Smooth muscle cell (in vitro differentiated cells): ENCODE data around the gene COMMD7. TPM values are rescaled to one million over a fixed set of nuclear protein-coding genes. Genes with fewer than 3 reads are reported as not detected.

Experiments
- DNase-seq: peaks from one replicate; lab custom pipeline; 2025; ENCODE audit not compliant: unreplicated experiment; lab: John Stamatoyannopoulos, UW
- H2AFZ ChIP-seq: fragments of 200-600 bp; sonication (generic); 2 replicates; pipeline ENCODE4 v1.6.0; 2016; ENCODE audit warnings: antibody characterized with exemption, low read depth, mild to moderate bottlenecking
- H3F3A ChIP-seq: fragments of 200-600 bp; sonication (generic); 2 replicates; pipeline ENCODE4 v1.6.0; 2017; ENCODE audit warnings: antibody characterized with exemption, low read depth
- H3K27ac ChIP-seq: fragments of 200-600 bp; sonication (generic); 2 replicates; pipeline ENCODE4 v1.5.1; 2016; ENCODE audit warnings: low read depth, mild to moderate bottlenecking
- H3K27me3 ChIP-seq: fragments of 200-600 bp; sonication (generic); 2 replicates; pipeline ENCODE4 v1.6.1; 2016; ENCODE audit warnings: low read depth, mild to moderate bottlenecking
- H3K36me3 ChIP-seq: fragments of 200-600 bp; sonication (generic); 2 replicates; pipeline ENCODE4 v1.5.1; 2016; ENCODE audit warnings: low read depth
- H3K4me1 ChIP-seq: fragments of 200-600 bp; sonication (generic); 2 replicates; pipeline ENCODE4 v1.5.1; 2016; ENCODE audit warnings: low read depth
- H3K4me2 ChIP-seq: fragments of 200-600 bp; sonication (generic); 2 replicates; pipeline ENCODE4 v1.6.0; 2016; ENCODE audit warnings: mild to moderate bottlenecking
- H3K4me3 ChIP-seq: fragments of 200-600 bp; sonication (generic); 2 replicates; pipeline ENCODE4 v1.5.1; 2016; ENCODE audit warnings: mild to moderate bottlenecking
- H3K79me2 ChIP-seq: fragments of 200-600 bp; sonication (generic); 2 replicates; pipeline ENCODE4 v1.6.0; 2016; ENCODE audit warnings: low read depth, mild to moderate bottlenecking
- H3K9ac ChIP-seq: fragments of 200-600 bp; sonication (generic); 2 replicates; pipeline ENCODE4 v1.6.0; 2016; ENCODE audit warnings: low read depth
- H3K9me3 ChIP-seq: fragments of 200-600 bp; sonication (generic); replicated peaks from 2 replicates; pipeline ENCODE4 v1.5.1; 2016; ENCODE audit warnings: low read depth
- H4K20me1 ChIP-seq: fragments of 200-600 bp; sonication (generic); 2 replicates; pipeline ENCODE4 v1.6.0; 2016; ENCODE audit warnings: low read depth
- CTCF ChIP-seq: fragments of 200-600 bp; sonication (generic); IDR thresholded peaks from 2 replicates; pipeline ENCODE4 v1.5.1; 2017; ENCODE audit warnings: borderline replicate concordance, mild to moderate bottlenecking, antibody characterized with exemption; ENCODE audit not compliant: insufficient read depth, poor library complexity, severe bottlenecking
- WGBS: methylation state at CpG from one replicate; pipeline ENCODE4 v1.1.7; 2016; ENCODE audit warnings: low lambda C conversion rate; 5-methylcytosine and 5-hydroxymethylcytosine counted together
- polyA plus RNA-seq: library from polyadenylated mRNA; unstranded; fragments of >200 nt; fragmentation: Nextera tagmentation; extraction: Ambion mirVana; gene quantifications from 2 replicates; pipeline ENCODE4 v1.2.1, GENCODE V29; 2016
- total RNA-seq: library from RNA; depleted of rRNA; stranded (reverse); fragments of >200 nt; gene quantifications from 2 replicates; pipeline ENCODE4 v1.2.3, GENCODE V29; 2014

COMMD7 gene
- total and polyA plus RNA-seq, 2 experiments from 2014 or later = 29.2 to 57.6 TPM

DNA sequence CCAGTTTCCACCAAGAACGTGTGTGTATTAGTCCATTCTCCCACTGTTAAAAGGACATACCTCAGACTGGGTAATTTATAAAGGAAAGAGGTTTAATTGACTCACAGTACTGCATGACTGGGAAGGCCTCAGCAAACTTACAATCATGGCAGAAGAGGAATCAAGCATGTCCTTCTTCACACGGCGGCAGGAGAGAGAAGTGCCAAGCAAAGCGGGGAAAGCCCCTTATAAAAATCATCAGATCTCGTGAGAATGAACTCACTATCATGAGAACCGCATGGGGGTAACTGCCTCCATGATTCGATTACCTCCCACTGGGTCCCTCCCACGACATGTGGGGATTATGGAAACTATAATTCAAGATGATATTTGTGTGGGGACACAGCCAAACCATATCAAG lies 82.6 kb downstream of the COMMD7 start:
- no peak overlapping the region for H3K27ac ChIP-seq

DNA sequence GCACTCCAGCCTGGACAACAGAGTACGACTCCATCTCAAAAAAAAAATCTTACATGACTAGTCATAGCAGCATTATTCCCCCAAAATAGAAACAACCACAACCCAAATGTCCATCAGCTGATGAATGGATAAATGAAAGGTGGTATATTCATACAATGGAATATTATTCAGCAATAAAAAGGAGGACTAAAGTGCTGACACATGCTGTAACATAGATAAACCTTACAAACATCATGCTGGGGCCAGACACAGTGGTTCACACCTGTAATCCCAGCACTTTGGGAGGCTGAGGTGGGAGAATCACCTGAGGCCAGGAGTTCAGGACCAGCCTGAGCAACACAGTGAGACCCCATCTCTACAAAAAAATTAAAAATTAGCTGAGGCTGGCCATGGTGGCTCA lies 86.4 kb downstream of the COMMD7 start:
- Histone ChIP-seq H3K36me3 (no peaks in the 10 kb centered on the region), H3F3A (no peaks in the 10 kb centered on the region), H3K27me3 (no peaks in the 10 kb centered on the region), H3K9ac (no peak overlapping the region), H4K20me1 (no peaks in the 10 kb centered on the region), H3K4me1 (no peaks in the 10 kb centered on the region), H3K27ac (no peak overlapping the region), H3K79me2 (no peaks in the 10 kb centered on the region), H3K4me3 (no peak overlapping the region), H2AFZ (no peak overlapping the region), H3K9me3 (no peaks in the 10 kb centered on the region), H3K4me2 (no peak overlapping the region)
- no peak for TF ChIP-seq CTCF
- DNase-seq = no peak
- 83% methylated on average over 1 of the region's 1 CpG for WGBS

More for the DNA sequence above, 82.6 kb downstream of the COMMD7 start:
- H3K36me3 ChIP-seq = no peaks in the 10 kb centered on the region
- no peak for DNase-seq
- no peak overlapping the region for H2AFZ ChIP-seq
- WGBS = 94% methylated on average over 8 of the region's 8 CpGs
- H3K4me3 ChIP-seq = no peak overlapping the region
- no peaks in the 10 kb centered on the region for H3K79me2 ChIP-seq
- no peak overlapping the region for H3K4me2 ChIP-seq
- H3K4me1 ChIP-seq = no peaks in the 10 kb centered on the region
- no peaks in the 10 kb centered on the region for H3K9me3 ChIP-seq
- no peaks in the 10 kb centered on the region for H3F3A ChIP-seq
- H4K20me1 ChIP-seq = no peaks in the 10 kb centered on the region
- no peak for TF ChIP-seq CTCF
- no peak overlapping the region for H3K9ac ChIP-seq
- H3K27me3 ChIP-seq = no peaks in the 10 kb centered on the region

GRCh38 chr20:32655903-32656512 lies 87.3 kb downstream of the COMMD7 start:
- WGBS = 67% methylated on average over 2 of the region's 2 CpGs
- no peaks in the 10 kb centered on the region for H3K27me3 ChIP-seq
- no peak for TF ChIP-seq CTCF
- no peak overlapping the region for H3K4me3 ChIP-seq
- H3K27ac ChIP-seq = no peak overlapping the region
- no peaks in the 10 kb centered on the region for H3K36me3 ChIP-seq
- no peak overlapping the region for H3K9ac ChIP-seq
- H3K4me1 ChIP-seq = no peaks in the 10 kb centered on the region
- no peak overlapping the region for H2AFZ ChIP-seq
- H3K9me3 ChIP-seq = no peaks in the 10 kb centered on the region
- no peak overlapping the region for H3K4me2 ChIP-seq
- H3K79me2 ChIP-seq = no peaks in the 10 kb centered on the region
- no peaks in the 10 kb centered on the region for H3F3A ChIP-seq
- no peak for DNase-seq
- no peaks in the 10 kb centered on the region for H4K20me1 ChIP-seq

DNA sequence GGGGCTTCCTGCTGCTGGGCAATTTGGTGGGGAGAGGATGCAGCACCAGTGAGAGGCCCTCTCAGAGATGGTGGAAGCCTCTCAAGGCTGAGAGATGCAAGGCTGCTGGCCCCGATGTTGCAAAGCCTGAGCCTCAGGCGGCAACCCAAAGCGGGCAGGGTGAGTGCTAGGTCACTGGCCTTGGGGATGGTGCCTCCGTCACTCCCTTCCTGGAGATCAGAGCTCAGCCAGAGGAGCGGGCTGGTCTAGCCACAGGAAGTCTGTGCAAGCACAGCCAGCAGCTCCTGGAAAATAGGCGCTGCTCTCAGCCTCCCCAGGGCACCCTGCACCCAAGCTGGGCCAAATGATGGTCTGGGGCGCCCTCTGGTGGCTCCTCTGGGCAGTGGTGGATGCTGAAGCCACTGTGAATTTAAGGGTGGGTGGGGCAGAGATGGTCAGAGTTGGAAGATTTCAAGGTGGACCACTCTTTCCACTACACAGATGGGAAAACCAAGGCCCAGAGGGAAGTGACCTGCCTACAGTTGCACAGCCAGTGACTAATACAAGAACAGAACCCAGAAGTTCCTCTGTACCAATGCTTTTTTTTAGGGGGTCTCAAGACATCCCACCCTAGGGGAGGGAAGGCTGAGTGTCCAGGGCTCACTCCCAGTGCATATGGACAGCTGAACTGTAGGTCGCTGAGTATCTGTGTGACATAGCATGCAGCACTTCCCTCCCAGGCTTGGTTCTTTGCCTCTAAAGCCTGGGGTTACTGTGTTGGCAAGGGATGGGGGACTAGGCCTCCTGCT lies 90.3 kb downstream of the COMMD7 start:
- Histone ChIP-seq H3K27me3 (no peaks in the 10 kb centered on the region), H3K79me2 (no peaks in the 10 kb centered on the region), H3K4me1 (no peaks in the 10 kb centered on the region), H2AFZ (no peak overlapping the region), H4K20me1 (no peaks in the 10 kb centered on the region), H3K9me3 (no peaks in the 10 kb centered on the region), H3F3A (peaks cover 8% of the 10 kb centered on the region), H3K4me3 (no peak overlapping the region), H3K4me2 (no peak overlapping the region), H3K9ac (no peak overlapping the region), H3K27ac (no peak overlapping the region), H3K36me3 (no peaks in the 10 kb centered on the region)
- peak; percentile 100 for TF ChIP-seq CTCF
- DNase-seq = peak; percentile 65
- 12% methylated on average over 8 of the region's 8 CpGs for WGBS
